Activated CD4-positive, alpha-beta T cell treated with anti-CD3 and anti-CD28 coated beads for 1 hour (primary cell): ENCODE data around the gene ARHGAP42.
"Not testable (repeated sequence)": the region's sequence is repeated elsewhere in the genome, so short reads cannot be mapped to it uniquely, and the experiment has no call there.

Source experiments
- DNase-seq: peaks from one replicate; pipeline ENCODE4 v3.0.0-alpha.2; 2020

The ARHGAP42 gene

GRCh38 chr11:100731471-100731870 is 44.4 kb downstream of the ARHGAP42 start:
- no peak for DNase-seq

- DNase-seq, result no peak
These were observed 45.9 kb downstream of the ARHGAP42 start for GRCh38 chr11:100732949-100733348.

- no peak for DNase-seq
These were observed 47.8 kb downstream of the ARHGAP42 start for GRCh38 chr11:100734743-100735527.

- DNase-seq, result no peak
These were observed 49.0 kb downstream of the ARHGAP42 start for GRCh38 chr11:100735949-100736675.

GRCh38 chr11:100738701-100739270 is 51.7 kb downstream of the ARHGAP42 start:
- DNase-seq, result no peak

GRCh38 chr11:100739666-100740065 is 52.6 kb downstream of the ARHGAP42 start:
- DNase-seq, result no peak

DNA sequence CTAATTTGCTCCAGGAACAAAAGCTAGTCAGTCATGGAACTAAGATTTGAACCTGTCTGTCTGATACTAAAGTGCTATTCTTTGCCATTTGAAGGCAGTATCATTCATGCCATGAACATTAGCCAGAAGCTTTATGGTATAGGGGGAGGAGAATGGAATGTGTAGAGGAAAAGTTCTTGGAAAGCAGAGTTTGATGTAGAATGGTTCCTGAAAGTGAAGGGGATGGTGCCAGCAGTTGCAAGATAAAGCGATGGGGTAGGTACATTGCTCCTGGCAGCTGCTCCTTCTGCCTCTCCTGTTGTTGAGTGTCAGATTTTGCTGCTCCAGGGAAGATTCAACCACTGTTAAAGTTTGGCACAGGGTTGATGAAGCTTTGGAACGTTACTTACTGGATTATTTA is 53.4 kb downstream of the ARHGAP42 start:
- no peak for DNase-seq

DNA sequence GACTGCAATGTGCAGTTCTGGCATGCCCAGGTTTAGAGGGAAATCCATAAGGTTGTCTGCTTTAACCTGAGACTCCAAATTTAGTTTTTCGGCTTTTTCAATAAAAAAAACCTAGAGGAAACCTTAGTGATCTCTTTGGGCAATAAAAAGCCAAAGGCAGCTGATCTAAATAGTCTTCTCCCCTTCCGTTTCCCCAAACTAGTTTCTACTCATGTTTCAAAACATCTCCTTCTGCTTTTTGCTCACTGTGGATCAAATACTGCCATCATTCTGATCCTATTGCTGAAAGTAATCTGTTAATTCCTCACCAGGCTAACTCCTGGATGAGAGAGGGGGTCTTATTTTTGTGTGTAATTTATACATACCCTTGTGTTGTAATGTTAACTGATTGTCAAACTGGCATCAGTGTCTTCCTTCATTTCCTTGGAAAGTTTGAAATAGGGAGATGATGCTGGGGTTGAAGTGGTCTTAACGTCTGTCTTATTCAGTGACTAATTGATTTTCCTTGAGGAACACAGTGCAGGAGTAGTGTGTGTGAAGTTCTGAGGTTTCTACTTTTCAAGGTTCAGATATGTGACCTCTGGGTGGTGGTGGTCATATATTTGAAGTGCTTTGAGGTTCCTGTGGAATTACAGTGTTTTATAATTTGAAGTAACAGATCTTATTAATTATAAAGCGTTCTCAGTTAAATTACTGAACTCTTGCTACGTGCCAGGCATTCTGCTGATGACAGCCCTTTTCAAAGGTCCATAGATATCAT is 55.0 kb downstream of the ARHGAP42 start:
- DNase-seq, result no peak

GRCh38 chr11:100746448-100746847 is 59.4 kb downstream of the ARHGAP42 start:
- no peak for DNase-seq

- no peak for DNase-seq
These were observed 61.1 kb downstream of the ARHGAP42 start for GRCh38 chr11:100748153-100748552.

DNA sequence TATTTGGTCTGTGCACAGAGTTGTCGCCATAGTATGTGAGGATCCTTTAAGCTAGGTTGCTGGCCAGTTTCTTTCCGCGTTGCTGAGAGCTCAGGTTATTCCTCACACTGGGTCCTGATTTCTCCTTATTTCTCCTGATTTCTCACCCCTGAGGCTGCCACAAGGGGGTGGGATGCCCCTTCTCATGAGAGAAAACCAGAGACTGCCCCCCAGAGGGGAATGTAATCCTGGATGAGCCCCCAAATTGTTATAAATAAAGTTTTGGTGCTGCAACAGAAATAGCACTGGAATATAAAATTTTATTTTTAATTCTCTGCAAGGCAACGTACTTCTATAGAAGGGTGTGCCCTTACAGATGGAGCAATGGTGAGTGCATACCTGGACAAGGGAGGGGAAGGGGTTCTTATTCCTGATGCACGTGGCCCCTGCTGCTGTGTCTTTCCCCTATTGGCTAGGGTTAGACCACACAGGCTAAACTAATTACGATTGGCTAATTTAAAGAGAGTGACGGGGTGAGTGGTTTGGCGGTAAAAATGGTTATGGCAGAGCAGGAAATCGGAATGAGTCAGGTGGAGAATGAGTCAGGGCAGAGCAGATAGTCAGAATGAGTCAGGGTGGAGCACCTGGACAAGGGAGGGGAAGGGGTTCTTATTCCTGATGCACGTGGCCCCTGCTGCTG is 62.9 kb downstream of the ARHGAP42 start:
- not testable (repeated sequence) for DNase-seq

DNA sequence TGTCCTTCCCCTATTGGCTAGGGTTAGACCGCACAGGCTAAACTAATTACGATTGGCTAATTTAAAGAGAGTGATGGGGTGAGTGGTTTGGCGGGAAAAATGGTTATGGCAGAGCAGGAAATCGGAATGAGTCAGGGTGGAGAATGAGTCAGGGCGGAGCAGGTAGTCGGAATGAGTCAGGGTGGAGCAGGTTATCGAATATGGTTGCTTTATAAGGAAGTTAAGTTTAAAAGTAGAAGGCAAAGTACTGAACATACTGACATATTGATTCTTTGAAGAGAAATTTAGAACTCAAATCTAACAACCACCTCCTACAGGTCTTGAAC is 63.4 kb downstream of the ARHGAP42 start:
- not testable (repeated sequence) for DNase-seq

DNA sequence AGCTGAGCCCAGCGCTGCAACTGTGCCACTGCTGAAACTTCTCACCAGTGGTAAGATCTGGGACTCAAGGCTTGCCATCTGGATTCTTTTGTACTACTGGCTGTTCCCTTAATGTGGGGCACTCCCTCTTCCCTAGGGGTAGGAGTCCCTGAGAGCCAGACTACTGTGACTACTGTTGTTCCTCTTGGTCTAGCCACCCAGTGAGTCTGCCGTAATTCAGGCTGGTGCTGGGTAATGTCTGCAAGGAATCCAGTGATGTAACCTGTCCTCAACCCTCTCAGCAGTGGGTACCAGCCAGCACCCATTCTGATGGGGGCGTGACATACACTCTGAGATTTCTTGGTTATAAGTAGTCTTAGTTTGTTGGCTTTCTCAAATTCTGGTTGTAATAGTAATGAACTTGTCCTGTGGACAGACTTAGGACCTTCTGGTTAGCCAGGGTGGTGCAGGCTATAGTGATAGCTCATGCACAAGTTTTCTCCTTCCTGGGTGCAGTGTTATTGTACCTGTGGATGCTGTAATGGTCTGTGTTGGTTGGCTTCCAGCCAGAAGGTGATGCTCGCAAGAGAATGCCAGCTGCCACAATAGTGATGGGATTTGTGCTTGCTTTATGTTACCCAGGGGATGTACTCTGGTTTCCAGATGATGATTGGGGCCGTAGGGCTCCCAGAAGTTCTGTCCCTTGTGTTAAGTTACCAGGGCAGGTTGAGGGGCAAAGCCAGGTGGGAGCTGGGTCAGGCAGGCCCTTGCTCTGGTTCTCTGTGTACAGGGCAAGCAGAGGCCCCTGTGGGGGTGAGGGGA is 65.5 kb downstream of the ARHGAP42 start:
- no peak for DNase-seq

GRCh38 chr11:100753172-100753543 is 66.1 kb downstream of the ARHGAP42 start:
- DNase-seq, result no peak

- no peak for DNase-seq
These were observed 66.5 kb downstream of the ARHGAP42 start for GRCh38 chr11:100753571-100753970.

DNA sequence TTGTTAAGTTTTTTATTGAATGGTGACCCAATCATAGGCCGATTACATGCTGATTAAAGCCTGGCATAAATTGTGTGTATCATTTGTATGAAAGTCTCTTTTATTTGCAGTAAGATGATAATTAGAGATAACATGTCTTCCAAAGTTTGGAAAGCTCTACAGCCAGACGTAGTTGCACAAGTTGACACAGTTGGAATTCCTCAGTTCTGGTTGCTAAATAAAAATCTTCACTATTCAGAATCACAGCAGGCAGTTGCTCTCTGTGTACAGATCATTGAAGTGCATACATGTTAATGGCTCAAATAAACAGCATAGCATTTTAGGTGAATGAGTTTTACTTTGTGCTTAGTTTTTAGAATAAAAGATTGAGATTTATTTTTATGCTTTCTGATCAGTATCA is 69.5 kb downstream of the ARHGAP42 start:
- no peak for DNase-seq

DNA sequence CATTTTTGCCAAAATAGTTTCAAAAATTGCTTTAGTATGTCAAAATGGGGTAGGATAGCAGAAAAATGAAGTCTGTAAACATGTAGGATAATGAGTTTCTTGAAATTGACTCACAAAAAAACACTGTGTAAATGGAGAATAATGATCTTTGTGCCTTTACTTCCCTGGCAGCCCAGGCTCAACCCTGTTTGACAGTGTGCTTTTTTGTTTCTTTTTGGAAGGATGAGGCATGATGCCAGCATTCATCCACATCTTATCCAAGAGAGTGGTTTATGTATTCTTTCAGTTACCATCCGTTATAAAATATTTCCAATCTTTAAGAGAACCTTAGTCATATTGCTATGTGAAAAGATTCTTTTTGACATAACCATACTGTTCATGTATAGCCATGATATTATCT is 70.6 kb downstream of the ARHGAP42 start:
- DNase-seq, result no peak

DNA sequence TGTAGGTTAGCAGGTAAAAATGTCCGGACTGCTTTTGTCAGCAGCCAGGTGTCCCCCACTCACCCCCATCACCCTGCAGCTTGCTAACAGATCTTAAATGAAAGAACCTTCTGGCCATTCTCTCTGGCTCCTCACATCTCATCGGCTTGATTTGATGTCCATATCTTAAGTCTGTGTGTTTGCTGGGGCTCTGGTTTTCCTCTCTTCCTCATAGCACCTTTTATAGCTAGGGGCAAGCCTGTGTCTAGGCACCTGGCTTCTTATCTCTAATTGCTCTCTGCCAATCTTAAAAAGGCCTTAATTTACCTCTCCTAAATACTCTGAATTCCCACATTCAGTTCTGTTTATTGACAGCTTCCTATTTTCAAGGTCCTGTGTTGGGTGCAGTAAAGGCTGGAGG is 72.0 kb downstream of the ARHGAP42 start:
- no peak for DNase-seq

DNA sequence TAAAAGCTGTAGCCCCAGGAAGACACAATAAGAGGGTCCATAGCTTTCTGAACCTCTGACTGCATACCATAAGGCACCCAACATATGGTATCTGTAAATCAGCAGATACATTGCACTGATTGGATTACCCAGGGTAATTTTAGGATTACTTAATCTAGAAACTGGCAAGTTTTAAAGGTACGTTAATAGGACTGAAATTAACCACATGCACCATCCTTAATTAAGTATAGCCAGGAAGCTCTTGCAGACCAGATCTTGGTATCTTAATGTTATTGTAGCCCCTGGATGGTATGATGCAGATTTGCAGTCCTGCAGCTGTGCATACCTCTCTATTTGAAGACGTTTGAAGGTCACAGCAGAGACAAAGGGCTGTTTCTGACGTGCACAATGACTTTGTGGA is 72.8 kb downstream of the ARHGAP42 start:
- no peak for DNase-seq

GRCh38 chr11:100760744-100761143 is 73.7 kb downstream of the ARHGAP42 start:
- no peak for DNase-seq

GRCh38 chr11:100761841-100762240 is 74.8 kb downstream of the ARHGAP42 start:
- DNase-seq, result no peak

DNA sequence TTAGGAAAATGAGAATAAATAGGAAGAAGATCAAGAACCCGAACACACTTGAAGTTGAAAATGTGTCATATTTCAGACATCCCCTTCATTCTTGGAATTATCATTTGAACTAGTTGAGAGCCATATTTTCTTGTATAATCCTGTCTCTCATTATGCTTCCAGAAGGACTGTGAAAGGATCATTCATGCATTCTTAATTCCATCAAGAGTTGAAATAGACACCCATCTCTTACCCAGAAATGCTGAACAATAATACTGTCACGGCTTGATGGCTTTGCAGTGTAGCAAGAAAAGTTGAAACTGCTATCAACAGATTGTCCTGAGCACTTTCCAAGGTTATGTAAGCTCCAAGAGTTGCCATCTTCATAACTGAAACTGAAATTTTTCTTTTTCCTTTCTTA is 79.7 kb downstream of the ARHGAP42 start:
- DNase-seq, result no peak
